ENCODE measurements around the gene FBN1. TPM values are rescaled to one million over a fixed set of nuclear protein-coding genes. Genes with fewer than 3 reads are reported as not detected.

The FBN1 gene
- total RNA-seq, 1 donor from 2014 or later: 164 TPM

GRCh38 chr15:48602358-48603122 is 43.0 kb downstream of the FBN1 start:
- Histone ChIP-seq H3K27me3 (no peaks in the 10 kb centered on the region), H3K27ac (peak overlapping the region; percentile 69 to 79), H3K9me3 (no peaks in the 10 kb centered on the region), H3K4me3 (peak overlapping the region in 1 of 2 donors; percentile 40), H3K36me3 (peaks cover 11 to 19% of the 10 kb centered on the region in 2 donors), H3K4me1 (peaks cover 0 to 27% of the 10 kb centered on the region in 2 donors)
- DNase-seq (ENCODE audit: low spot score in 2 of 2): no peak
- intact Hi-C loops (cut with DNase I): loop anchor here (1.0 kb wide), 1 partner anchor 43 kb away; the partner anchor contains the start of gene FBN1
- no peak for TF ChIP-seq CTCF (IDR thresholded peaks at IDR 0.05)

GRCh38 chr15:48601095-48601494 is 44.4 kb downstream of the FBN1 start:
- H3K36me3 ChIP-seq: peaks cover 15 to 21% of the 10 kb centered on the region in 2 donors
- intact Hi-C loops (cut with DNase I): no loop called here
- peak overlapping the region; percentile 69 to 79 for H3K27ac ChIP-seq
- H3K9me3 ChIP-seq: no peaks in the 10 kb centered on the region
- no peak overlapping the region for H3K4me3 ChIP-seq
- TF ChIP-seq CTCF (IDR thresholded peaks at IDR 0.05): no peak
- H3K4me1 ChIP-seq: peaks cover 0 to 27% of the 10 kb centered on the region in 2 donors
- no peaks in the 10 kb centered on the region for H3K27me3 ChIP-seq
- DNase-seq (ENCODE audit: low spot score in 2 of 2): no peak

- Histone ChIP-seq H3K27me3 (no peaks in the 10 kb centered on the region), H3K27ac (no peak overlapping the region), H3K4me3 (no peak overlapping the region), H3K4me1 (peaks cover 0 to 12% of the 10 kb centered on the region in 2 donors), H3K36me3 (peaks cover 21% of the 10 kb centered on the region in 2 donors), H3K9me3 (no peaks in the 10 kb centered on the region)
- intact Hi-C loops (cut with DNase I): no loop called here
- TF ChIP-seq CTCF (IDR thresholded peaks at IDR 0.05): no peak
- DNase-seq (ENCODE audit: low spot score in 2 of 2): no peak
These were observed 48.7 kb downstream of the FBN1 start for GRCh38 chr15:48596841-48597240.

GRCh38 chr15:48596415-48596814 is 49.1 kb downstream of the FBN1 start:
- H3K4me1 ChIP-seq: peaks cover 0 to 8% of the 10 kb centered on the region in 2 donors
- H3K36me3 ChIP-seq: peaks cover 21% of the 10 kb centered on the region in 2 donors
- TF ChIP-seq CTCF (IDR thresholded peaks at IDR 0.05): no peak
- DNase-seq (ENCODE audit: low spot score in 2 of 2): no peak
- no peaks in the 10 kb centered on the region for H3K27me3 ChIP-seq
- intact Hi-C loops (cut with DNase I): no loop called here
- H3K27ac ChIP-seq: no peak overlapping the region
- no peak overlapping the region for H3K4me3 ChIP-seq
- H3K9me3 ChIP-seq: no peaks in the 10 kb centered on the region

- peaks cover 21% of the 10 kb centered on the region in 2 donors for H3K36me3 ChIP-seq
- H3K4me1 ChIP-seq: peaks cover 0 to 3% of the 10 kb centered on the region in 2 donors
- no peaks in the 10 kb centered on the region for H3K9me3 ChIP-seq
- TF ChIP-seq CTCF (IDR thresholded peaks at IDR 0.05): no peak
- DNase-seq (ENCODE audit: low spot score in 2 of 2): no peak
- H3K27me3 ChIP-seq: no peaks in the 10 kb centered on the region
- no peak overlapping the region for H3K4me3 ChIP-seq
- no peak overlapping the region for H3K27ac ChIP-seq
- intact Hi-C loops (cut with DNase I): no loop called here
These were observed 49.5 kb downstream of the FBN1 start for GRCh38 chr15:48595981-48596380.
